Activated CD8-positive, alpha-beta memory T cell treated with anti-CD3 and anti-CD28 coated beads, Interleukin-2, amount 50 U/mL, for 1 hour (primary cell): ENCODE results near the gene P3R3URF.
A peak's percentile ranks its signal among the peaks of the same experiment; 100 is the strongest.

Experiments used
- DNase-seq: peaks from one replicate; pipeline ENCODE4 v3.0.0-alpha.2; 2020; ENCODE audit errors: extremely low read depth

P3R3URF gene

GRCh38 chr1:46193984-46194570, 17.8 kb upstream of the P3R3URF start:
- no peak for DNase-seq

GRCh38 chr1:46193285-46193684, 17.0 kb upstream of the P3R3URF start:
- no peak for DNase-seq

- no peak for DNase-seq
Observed at GRCh38 chr1:46192171-46192570, 15.9 kb upstream of the P3R3URF start.

GRCh38 chr1:46191033-46191701, 14.9 kb upstream of the P3R3URF start:
- no peak for DNase-seq

- no peak for DNase-seq
Observed at GRCh38 chr1:46190539-46190938, 14.3 kb upstream of the P3R3URF start.

- no peak for DNase-seq
Observed at GRCh38 chr1:46188295-46189030, 12.2 kb upstream of the P3R3URF start.

- DNase-seq: no peak
Observed at GRCh38 chr1:46187106-46187869, 11.0 kb upstream of the P3R3URF start.

GRCh38 chr1:46186076-46186475, 9.8 kb upstream of the P3R3URF start:
- DNase-seq: no peak

GRCh38 chr1:46184920-46185658, 8.8 kb upstream of the P3R3URF start:
- no peak for DNase-seq

- no peak for DNase-seq
Observed at GRCh38 chr1:46183926-46184557, 7.8 kb upstream of the P3R3URF start.

- no peak for DNase-seq
Observed at GRCh38 chr1:46183079-46183847, 7.0 kb upstream of the P3R3URF start.

GRCh38 chr1:46181343-46182260, 5.3 kb upstream of the P3R3URF start:
- no peak for DNase-seq

GRCh38 chr1:46180082-46180616, 3.9 kb upstream of the P3R3URF start:
- DNase-seq: no peak

GRCh38 chr1:46179138-46180081, 3.1 kb upstream of the P3R3URF start:
- DNase-seq: peak; percentile 28

GRCh38 chr1:46175243-46175642, 1.0 kb downstream of the P3R3URF start:
- no peak for DNase-seq

GRCh38 chr1:46174448-46175231, 1.6 kb downstream of the P3R3URF start, which contains the start of gene TSPAN1:
Gene TSPAN1, plus strand, starts transcription at chr1:46175087. Its CDS starts 6,021 bp downstream, at chr1:46181108.
- no peak for DNase-seq

GRCh38 chr1:46173361-46173856, 2.9 kb downstream of the P3R3URF start:
- no peak for DNase-seq
